Stimulated activated CD4-positive, alpha-beta T cell treated with anti-CD3 and anti-CD28 coated beads, Interleukin-2, amount 100 ng/mL, for 48 hours (primary cell): ENCODE data around the gene LPCAT2.

Source experiments
- DNase-seq, 2 donors: peaks; one replicate each; pipeline ENCODE4 v3.0.0-alpha.2; 2020

LPCAT2 gene

DNA sequence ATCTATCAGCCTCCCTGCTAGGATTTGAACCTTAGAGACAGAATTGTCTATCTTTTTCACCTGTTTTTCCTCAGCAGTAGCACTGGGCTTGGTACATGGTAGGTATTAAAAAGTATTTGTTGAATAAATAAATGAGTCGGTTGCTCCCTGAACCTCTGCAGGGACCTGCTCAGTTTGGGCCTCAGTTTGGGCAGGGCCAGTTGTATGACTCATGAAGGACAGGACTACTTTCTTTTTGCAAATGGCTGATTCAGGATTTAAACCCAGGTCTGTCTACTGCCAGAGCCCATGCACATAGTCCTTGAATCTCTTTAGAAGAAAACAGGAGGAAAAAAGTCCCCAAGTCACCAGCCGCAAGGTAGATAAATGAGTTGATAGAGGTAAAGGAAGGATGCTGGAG lies 26.8 kb upstream of the LPCAT2 start:
- DNase-seq = no peak

DNA sequence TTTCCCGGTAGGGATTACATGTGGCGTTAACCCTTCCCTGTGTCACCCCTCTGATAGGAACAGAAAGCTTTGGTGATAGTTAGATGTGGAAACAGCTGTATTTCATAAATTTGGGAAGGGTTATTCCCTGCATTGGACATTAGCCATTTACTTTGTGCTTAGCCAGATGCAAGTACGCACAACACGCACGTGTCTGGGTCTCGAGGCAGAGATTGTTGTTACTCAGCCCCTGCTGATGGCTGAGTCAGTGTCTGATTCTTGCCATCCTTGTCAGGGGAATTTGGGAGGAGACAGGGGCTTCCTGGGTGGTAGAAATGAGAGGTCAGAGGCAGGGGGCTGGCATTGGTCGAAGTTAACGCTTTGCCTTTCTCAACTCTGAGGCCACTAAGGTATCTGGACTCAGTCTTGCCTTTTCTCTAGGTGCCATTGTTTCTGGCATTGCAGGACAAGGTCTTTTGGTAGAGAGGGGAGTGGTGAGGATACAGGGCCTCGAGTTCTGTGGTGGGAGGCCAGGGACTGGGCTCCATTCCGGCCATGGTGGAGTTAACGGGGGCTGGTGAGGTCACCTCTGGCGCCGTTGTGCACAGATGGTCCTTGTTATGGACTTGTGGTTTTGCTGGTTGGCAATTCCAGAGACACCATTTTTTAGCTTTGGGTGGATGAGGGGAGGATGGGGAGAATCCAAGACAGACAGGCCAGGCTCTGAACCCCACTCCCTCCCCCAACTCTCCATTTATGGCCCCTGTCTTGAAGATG lies 21.6 kb upstream of the LPCAT2 start:
- DNase-seq = no peak

DNA sequence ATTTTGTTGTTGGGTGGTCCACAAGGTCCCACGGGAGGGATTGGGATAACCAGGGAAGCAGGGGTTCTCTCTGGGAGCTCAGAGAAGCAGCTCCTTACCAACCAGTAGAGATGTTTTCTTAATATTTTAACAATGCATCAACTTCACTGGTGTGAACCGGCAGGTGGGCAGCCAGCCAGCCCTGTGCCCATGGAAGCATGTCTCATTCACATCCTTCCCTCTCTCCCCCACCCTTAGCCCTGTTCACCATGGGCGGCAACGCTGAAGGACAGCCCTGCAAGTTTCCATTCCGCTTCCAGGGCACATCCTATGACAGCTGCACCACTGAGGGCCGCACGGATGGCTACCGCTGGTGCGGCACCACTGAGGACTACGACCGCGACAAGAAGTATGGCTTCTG lies 20.6 kb upstream of the LPCAT2 start:
- DNase-seq = no peak

DNA sequence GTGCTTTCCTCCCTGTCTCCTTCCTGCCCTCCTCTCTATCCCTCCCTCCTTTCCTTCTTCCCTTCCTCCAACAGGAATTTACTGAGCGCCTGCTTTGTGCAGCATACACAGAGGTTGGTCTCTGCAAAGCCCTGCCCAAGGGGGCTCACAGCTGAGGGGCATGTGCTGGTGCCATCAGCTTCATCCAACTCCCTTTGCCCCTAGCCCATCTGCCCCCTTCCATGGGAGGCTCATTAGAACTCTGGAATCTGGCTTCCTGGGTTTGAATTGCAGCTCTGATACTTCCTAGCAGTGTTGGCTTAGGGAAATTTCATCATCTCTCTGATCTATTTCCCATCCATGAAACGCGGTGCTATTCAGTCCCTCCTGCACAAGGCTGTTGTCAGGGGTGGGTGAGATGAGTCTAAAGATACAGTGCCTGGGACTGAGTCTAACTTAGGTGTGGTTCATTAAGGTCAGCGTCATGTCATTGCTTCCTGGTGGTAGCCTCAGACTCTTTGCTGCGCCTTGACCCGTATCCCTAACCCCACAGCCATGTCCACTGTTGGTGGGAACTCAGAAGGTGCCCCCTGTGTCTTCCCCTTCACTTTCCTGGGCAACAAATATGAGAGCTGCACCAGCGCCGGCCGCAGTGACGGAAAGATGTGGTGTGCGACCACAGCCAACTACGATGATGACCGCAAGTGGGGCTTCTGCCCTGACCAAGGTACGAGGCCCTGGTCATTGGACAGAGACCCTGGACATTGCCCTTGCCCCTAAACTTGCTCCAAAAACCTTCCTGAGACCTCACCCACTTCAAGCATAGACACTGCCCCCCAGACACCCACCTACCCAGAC lies 19.5 kb upstream of the LPCAT2 start:
- no peak for DNase-seq

DNA sequence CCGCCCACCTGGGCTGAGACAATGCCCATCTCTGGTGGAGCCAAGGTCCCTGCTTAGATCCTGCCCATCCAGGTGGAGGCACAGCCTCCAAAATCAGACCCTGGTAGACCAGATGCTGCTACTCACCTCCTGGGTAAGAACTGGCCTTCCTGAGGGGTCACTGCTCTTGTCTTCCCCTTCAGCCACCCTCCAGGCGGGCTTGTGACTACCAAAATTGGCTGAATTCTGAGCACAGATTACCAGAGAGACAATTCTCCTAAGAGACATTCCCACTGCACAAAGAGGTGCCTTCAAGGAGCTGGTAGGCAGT lies 19.0 kb upstream of the LPCAT2 start:
- DNase-seq = no peak

DNA sequence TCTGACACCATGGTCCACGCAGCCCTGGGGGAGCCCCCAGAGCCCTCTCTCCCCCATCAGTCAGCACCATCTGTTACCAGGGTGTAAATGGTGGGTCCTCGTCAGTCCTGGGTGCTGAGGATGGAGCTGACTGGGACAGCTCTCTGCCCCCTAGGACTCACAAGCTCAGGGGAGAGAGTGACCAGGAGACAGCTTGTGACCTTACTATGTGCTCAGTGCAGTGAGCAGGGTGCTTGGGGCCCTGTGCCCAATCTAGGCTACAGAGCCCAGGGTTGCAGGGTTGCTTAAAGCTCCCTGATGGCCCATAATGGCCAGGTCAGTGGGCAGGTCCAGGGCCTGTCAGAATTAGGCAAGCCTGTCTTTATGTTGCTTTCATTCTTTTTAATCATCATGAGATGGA lies 18.6 kb upstream of the LPCAT2 start:
- no peak for DNase-seq

DNA sequence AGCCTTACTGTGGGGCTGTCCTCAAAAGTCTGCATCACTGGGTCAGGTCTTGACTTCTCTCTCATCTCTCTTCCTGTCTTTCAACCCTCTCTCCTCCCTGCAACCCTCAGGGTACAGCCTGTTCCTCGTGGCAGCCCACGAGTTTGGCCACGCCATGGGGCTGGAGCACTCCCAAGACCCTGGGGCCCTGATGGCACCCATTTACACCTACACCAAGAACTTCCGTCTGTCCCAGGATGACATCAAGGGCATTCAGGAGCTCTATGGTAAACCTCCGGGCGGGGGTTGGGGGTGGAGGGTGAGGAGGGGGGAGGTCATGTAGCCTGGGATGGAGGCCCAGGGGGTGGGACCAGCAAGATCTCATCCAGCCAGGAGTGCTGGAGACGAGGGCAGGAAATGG lies 17.2 kb upstream of the LPCAT2 start:
- no peak for DNase-seq

DNA sequence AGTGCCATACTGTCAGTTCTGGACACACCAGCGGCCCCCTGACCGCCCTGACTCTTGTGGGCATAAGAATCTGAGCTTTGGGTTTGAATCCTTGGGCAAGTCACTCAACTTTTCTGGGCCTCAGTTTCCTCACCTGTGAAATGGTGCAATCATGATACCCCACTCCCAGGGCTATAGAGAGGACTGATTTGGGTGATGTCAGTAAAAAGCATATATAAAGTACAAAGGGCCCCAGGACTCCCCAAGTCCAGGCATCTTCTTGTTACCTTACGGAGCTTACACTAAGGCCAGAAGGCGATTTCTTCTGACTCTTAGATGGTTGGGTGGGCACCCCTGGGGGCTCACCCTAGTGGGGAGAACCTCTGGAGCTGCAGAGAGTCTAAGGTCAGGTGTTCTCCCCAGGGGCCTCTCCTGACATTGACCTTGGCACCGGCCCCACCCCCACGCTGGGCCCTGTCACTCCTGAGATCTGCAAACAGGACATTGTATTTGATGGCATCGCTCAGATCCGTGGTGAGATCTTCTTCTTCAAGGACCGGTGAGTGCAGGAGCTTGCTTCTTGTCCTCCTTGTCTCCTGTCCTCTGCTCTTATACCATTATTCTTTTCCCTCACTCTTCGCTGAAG lies 16.0 kb upstream of the LPCAT2 start:
- DNase-seq = no peak

DNA sequence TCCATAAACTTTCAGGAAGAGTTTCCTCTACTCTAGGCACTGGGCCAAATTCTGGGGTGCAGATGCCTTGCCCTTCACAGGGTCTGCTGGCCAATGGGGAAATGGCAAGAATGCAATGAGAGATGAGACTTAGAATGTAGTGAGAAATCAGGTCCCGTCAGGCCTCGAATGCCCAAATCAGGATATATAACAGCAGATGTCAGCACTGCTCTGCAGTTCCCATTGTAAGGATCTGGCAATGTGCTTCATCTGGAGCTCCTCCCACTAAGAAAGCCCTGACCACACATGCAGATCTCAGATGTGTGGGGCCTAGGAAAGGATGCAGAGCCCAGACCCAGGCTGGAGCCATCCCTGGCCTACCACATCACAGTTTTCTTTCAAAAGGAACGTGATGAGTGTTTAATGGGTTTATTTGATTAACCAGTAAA lies 13.9 kb upstream of the LPCAT2 start:
- no peak for DNase-seq

DNA sequence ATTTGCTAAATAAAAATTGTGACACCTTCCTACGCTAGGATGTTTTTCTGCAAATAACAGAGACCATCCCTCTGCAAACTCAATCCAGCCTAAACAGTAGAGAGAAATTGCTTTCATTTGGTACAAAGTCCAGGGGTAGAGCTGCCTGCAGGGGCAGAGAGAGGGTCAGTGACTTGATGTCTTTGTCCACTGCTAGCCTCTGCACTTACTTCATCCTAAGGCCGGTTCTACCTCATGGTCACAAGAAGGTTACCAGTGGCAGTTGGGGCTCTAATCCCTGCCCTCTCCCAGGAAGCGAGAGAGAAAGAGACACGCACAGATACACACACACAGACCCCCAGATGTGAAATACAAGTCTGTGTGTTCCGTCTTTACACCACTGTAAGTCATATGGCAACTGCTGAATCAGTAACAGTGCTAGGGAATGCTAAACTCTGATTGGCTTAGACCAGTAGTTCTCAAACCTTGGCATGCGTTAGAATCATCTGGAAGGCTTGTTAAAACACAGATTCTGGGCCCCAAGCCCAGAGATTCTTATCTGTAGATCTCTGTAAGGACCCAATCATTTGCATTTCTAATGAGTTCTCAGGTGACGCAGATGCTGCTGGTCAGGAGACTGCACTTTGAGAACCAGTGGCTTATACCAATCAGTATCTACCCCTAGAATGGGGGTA lies 13.1 kb upstream of the LPCAT2 start:
- no peak for DNase-seq

DNA sequence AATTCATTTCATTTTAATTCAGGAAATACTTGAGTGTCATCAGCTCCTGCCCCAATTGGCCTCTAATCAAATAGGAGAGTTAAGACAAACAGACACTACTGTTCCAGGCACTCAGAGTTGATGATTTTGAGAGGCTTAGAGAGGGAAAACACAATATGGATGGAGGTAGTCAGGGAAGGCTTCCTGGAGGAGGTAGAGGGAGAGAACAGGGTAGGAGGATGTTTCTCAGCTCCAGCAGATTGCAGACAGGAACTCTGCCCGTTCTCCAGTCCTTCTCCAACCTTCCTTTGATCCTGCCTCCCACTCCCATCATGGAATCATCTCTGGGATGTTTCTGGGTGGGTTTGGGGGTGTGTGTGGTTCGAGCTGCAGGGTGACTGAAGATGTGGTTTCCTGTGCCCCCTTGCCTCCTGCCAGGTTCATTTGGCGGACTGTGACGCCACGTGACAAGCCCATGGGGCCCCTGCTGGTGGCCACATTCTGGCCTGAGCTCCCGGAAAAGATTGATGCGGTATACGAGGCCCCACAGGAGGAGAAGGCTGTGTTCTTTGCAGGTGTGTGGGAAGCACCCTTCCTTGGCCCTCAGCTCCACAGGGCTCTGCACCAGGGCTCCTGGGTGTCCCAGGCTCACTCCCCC lies 12.2 kb upstream of the LPCAT2 start:
- no peak for DNase-seq

DNA sequence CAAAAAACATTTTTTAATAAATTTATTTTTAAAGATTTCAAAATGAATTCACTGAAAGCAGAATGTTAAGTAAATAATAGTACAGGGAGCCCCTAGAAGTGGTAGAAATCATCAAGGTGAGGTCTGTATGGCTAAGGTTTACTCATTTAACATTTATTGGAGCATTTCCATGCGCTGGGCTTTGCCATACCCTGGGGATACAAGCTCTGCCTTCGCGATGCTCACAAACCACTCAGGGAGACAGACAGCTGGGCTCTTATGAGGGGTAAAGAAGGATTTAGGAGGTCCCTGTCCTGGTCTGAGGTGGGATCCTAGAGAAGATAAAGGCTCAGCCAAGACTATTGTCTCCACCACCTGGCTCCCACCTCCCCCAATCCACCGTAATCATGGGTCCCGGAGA lies 11.3 kb upstream of the LPCAT2 start:
- DNase-seq = no peak

DNA sequence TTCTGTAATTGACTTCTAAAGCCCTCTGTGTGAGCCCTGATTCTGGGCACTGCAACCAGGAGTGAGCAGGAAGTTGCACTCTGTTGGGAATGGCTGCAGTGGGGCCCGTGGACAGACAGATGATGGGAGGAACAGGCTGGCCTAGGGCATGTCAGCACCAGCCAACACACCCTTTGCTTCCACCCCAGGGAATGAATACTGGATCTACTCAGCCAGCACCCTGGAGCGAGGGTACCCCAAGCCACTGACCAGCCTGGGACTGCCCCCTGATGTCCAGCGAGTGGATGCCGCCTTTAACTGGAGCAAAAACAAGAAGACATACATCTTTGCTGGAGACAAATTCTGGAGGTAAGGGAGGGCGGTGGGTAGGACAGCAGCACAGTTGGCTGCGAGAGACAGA lies 10.8 kb upstream of the LPCAT2 start:
- DNase-seq = no peak

DNA sequence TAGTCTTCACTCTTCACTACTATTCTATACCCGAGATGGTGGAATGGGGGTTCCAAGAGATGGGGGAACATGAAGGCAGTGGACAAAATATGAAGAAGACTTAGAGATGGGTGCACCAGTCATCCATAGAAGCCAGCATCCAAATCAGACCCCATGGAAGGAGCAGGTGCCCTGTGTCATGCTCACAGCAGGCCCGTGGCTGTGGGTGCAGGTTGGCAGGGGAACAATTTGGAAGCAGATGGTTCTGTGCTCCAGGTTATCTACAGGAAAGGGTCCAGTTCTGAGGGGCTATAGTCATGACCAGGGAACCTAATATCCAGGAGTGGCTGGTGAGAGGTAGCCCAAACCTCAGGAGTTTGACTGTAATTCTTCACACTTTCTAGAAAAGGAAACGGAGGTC lies 9.6 kb upstream of the LPCAT2 start:
- DNase-seq = no peak

DNA sequence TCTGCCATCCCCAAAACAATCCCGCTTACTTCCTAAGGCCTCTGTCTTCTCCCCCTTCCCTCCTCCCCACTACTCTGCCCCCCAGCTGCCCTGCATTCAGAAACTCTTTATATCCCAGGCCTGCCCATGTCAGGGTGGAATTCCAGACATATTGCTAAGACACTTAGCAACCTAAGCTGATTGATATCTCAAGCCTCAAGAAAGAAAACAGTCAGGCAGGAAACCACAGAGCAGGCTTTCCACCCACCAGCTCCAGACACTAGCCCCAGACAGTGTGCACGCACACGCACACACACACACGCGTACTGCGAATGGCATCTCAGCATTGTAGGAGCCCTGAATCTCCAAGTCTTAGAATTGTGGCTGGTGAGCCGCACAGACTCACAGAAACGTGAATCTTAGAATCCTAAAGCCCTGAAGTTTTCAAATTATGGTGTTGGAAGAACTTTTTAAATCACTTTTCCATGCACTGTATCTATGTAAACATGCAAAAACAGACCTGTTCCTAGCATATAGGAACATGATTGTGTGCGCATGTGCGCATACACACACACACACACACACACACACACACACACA lies 8.8 kb upstream of the LPCAT2 start:
- peak; percentile 9 to 15 for DNase-seq

DNA sequence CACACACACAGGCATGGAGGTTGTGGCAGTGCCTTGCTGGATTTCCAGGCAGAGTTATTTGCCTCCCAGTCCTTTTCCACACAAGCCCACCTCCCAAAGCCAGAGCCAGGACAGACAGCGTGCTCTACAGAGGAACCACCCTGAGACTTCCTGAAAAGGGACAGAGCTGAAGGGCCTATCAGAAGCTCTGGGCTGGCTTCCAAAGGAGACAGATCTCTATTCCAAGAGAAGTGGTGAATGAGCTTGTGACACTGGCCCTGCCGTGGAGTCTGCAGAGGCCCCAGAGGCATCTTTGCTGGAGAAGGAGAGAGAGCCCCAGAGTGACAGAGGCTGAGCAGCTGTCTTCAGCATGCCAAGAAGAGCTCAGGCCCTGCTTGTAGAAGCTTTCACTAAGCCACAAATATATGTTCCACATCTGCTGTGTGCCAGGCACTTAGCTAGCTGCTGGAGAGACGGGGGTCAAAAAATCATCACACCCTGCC lies 8.3 kb upstream of the LPCAT2 start:
- DNase-seq = no peak

DNA sequence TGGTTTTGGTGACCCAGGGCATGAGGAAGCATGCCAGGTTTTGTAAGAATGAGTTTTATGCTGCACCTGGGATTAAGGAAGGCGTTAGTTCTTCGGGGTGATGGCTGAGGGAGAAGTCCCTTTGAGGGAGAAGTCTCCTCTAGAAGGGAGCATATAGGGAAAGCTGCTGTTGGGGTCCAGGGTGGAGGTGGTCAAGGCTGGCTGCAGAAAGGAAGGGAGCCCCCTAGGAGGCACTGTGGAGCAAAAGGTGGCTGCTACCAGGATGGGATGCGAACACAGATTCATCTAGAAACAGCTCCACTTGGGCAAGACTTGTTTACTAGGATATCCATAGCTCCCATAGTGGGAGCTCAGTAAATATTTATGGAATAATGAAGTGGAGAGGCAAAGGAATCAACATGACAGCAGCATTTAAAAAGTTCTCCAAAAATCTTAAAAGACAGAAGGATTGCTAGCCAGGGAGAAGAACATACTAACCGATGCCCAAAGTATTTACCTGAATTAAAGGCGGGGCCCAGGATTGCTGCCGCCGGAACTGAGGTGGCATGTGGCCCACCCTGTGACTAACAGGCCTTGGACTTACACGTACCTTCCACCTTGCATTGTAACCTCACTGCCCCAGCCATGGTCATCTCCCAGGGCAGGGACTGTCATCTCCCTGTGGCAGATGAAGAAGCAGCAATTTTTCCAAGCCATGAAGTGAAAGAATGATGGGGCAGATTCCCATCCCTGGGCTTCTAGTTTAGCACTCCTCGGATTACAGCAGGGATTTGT lies 7.1 kb upstream of the LPCAT2 start:
- DNase-seq = no peak

DNA sequence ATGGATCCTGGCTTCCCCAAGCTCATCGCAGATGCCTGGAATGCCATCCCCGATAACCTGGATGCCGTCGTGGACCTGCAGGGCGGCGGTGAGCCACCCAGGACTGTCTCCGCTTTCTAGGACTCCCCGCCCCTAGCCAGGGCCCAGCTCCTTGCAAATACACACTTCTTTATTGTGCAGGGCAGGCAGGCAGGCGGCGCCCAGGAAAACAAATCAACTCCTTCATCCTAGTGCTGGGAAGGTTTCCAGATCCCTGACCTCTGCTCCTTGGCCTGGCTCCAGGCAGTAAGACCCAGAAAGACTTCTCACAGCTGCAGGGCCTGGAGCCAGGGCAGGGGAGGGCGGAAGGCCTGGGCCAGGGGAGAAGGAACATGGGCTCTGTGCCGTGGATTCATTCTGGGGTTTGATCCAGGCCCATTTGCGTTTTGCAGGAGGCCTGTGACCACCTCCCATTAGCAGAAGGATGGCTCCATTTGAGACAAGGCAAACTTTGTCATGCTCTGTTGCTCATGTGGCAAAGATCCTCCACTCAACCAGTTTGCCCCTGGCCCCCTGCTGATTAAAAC lies 6.0 kb upstream of the LPCAT2 start:
- DNase-seq = no peak

DNA sequence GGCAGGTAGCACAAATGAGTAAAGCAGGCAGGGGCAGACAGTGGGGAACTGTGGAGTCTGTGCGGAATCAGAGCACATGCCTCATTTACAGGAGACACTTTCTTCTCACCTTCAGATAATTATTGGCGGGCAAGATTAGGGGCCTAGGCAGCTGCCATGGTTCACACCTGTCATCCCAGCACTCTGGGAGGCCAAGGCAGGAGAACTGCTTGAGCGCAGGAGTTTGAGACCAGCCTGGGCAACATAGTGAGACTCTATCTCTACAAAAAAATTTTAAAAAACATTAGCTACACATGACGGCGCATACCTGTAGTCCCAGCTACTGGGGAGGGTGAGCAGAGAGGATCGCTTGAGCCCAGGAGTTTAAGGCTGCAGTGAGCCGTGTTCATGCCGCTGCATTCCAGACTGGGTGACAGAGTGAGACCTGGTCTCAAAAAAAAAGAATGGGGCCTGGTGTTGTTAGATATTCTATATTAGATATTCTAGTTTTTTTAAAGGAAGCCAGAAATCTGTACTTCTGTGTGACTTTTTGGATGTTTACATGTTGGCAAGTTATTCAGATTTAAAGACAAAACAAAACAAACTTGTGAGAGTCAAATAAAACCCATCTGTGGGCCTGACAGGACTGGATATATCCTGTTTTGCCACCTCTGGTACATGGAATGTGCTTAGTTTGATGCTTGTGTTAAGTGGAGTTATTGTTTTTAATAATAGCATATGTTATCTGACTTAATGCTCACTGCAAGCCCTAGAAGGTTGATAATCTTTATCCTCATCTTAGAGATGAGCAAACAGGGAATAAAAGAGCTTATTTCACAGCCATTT lies 4.9 kb upstream of the LPCAT2 start:
- DNase-seq = no peak

DNA sequence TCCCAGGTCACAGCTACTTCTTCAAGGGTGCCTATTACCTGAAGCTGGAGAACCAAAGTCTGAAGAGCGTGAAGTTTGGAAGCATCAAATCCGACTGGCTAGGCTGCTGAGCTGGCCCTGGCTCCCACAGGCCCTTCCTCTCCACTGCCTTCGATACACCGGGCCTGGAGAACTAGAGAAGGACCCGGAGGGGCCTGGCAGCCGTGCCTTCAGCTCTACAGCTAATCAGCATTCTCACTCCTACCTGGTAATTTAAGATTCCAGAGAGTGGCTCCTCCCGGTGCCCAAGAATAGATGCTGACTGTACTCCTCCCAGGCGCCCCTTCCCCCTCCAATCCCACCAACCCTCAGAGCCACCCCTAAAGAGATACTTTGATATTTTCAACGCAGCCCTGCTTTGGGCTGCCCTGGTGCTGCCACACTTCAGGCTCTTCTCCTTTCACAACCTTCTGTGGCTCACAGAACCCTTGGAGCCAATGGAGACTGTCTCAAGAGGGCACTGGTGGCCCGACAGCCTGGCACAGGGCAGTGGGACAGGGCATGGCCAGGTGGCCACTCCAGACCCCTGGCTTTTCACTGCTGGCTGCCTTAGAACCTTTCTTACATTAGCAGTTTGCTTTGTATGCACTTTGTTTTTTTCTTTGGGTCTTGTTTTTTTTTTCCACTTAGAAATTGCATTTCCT lies 3.4 kb upstream of the LPCAT2 start:
- DNase-seq = no peak
